Gastroesophageal sphincter (tissue), 4 donors: Measurements from ENCODE around the gene FUT3. TPM values are rescaled to one million over a fixed set of nuclear protein-coding genes. Genes with fewer than 3 reads are reported as not detected.
A peak's percentile ranks its signal among the peaks of the same experiment; 100 is the strongest.

ENCODE experiments used
- ATAC-seq: fragments of 150-250 bp; one replicate; pipeline ENCODE4 v1.9.1; 2016; ENCODE audit warnings: mild to moderate bottlenecking, moderate library complexity
- H3K27ac ChIP-seq, 4 donors: fragments of 200-600 bp; sonication (generic) in 3 of 4; 1 replicate in 3 of 4; 2 replicates in 1 of 4; pipeline ENCODE4 v1.5.1; 2016 to 2019
- H3K27me3 ChIP-seq: fragments of 200-600 bp; sonication (generic); one replicate; pipeline ENCODE4 v1.5.1; 2019
- H3K36me3 ChIP-seq, 2 donors: fragments of 200-600 bp; sonication (generic); one replicate each; pipeline ENCODE4 v1.5.1; 2019; ENCODE audit warnings: control low read depth in 1 of 2
- H3K4me1 ChIP-seq, 3 donors: fragments of 200-600 bp; sonication (generic); 1 replicate in 2 of 3; 2 replicates in 1 of 3; pipeline ENCODE4 v1.5.1; 2016 to 2019; ENCODE audit warnings: control low read depth in 2 of 3
- H3K4me3 ChIP-seq, 2 donors: fragments of 200-600 bp; sonication (generic); one replicate each; pipeline ENCODE4 v1.5.1; 2019; ENCODE audit warnings: mild to moderate bottlenecking in 1 of 2, moderate library complexity in 1 of 2
- H3K9me3 ChIP-seq, 3 donors: fragments of 200-600 bp; sonication (generic); one replicate each; pipeline ENCODE4 v1.5.1; 2017 to 2019; ENCODE audit warnings: control low read depth in 2 of 3
- EP300 ChIP-seq: sonication (generic); formaldehyde crosslinking; IDR thresholded peaks from one replicate; pipeline ENCODE4 v1.6.1; 2017; ENCODE audit warnings: antibody characterized with exemption, mild to moderate bottlenecking
- POLR2A ChIP-seq, 2 donors: fragments of 450-650 bp; IDR thresholded peaks; one replicate each; pipeline ENCODE4 v1.6.1; 2017; ENCODE audit warnings: antibody characterized with exemption in 2 of 2, mild to moderate bottlenecking in 2 of 2, moderate library complexity in 1 of 2
- POLR2AphosphoS5 ChIP-seq: sonication (generic); formaldehyde crosslinking; IDR thresholded peaks from one replicate; pipeline ENCODE4 v1.6.1; 2017; ENCODE audit warnings: antibody characterized with exemption
- WGBS, 2 donors: methylation state at CpG; one replicate each; pipeline ENCODE4 v1.1.5; 2018; ENCODE audit warnings: low coverage in 1 of 2; 5-methylcytosine and 5-hydroxymethylcytosine counted together
- total RNA-seq, 4 donors: library from RNA; depleted of rRNA; stranded (reverse); fragments of >200 nt; gene quantifications; one replicate each; pipeline ENCODE4 v1.1.0, GENCODE V29; 2016
- TF ChIP-seq, protein P1 (sequence below), 4 experiments: fragments of 200-600 bp in 2 of 4; fragments of 450-650 bp in 2 of 4; sonication (generic) in 1 of 4; IDR thresholded peaks; one replicate each; pipeline ENCODE4 v1.5.1; 2017 to 2019; ENCODE audit warnings: antibody characterized with exemption in 4 of 4, mild to moderate bottlenecking in 2 of 4, moderate library complexity in 2 of 4

The FUT3 gene
- total RNA-seq, 4 donors from 2014 or later: 0.12 to 4.8 (median 4.5) TPM; not detected in 1

DNA sequence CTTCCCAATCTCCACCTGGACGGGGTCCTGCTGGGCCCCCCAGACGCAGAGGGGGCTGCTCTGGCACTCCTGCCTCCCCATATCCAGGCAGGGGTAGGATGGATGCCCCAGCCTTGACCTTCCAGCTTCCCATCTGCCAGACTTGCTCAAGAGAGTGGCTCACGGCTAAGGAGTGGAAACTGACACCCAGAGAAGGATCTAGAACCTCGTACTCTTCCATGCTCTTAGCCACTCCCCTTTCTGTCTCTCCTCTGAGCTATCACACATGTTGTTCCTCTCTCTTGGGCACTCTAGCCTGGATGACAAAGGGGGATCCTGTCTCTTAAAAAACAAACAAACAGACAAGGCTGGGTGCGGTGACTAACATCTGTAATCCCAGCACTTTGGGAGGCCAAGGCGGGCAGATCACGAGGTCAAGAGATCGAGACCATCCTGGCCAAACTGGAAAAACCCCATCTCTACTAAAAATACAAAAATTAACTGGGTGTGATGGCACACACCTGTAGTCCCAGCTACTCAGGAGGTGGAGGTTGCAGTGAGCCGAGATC, 31.2 kb upstream of the FUT3 start:
- TF ChIP-seq, protein P1, sequence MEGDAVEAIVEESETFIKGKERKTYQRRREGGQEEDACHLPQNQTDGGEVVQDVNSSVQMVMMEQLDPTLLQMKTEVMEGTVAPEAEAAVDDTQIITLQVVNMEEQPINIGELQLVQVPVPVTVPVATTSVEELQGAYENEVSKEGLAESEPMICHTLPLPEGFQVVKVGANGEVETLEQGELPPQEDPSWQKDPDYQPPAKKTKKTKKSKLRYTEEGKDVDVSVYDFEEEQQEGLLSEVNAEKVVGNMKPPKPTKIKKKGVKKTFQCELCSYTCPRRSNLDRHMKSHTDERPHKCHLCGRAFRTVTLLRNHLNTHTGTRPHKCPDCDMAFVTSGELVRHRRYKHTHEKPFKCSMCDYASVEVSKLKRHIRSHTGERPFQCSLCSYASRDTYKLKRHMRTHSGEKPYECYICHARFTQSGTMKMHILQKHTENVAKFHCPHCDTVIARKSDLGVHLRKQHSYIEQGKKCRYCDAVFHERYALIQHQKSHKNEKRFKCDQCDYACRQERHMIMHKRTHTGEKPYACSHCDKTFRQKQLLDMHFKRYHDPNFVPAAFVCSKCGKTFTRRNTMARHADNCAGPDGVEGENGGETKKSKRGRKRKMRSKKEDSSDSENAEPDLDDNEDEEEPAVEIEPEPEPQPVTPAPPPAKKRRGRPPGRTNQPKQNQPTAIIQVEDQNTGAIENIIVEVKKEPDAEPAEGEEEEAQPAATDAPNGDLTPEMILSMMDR (IDR thresholded peaks at IDR 0.05): no peak
- no peak for TF ChIP-seq POLR2A (IDR thresholded peaks at IDR 0.05)
- TF ChIP-seq POLR2AphosphoS5: no peak
- TF ChIP-seq EP300: no peak
- WGBS, 2 donors: 35 to 78% methylated on average over 2 to 3 of the region's 9 CpGs
- no peaks in the 10 kb centered on the region for H3K36me3 ChIP-seq
- H3K27ac ChIP-seq: peak overlapping the region in 3 of 4 donors; percentile 78 to 88 (median 83)
- peaks cover 0 to 61% (median 12%) of the 10 kb centered on the region in 3 donors for H3K4me1 ChIP-seq
- no peak for ATAC-seq
- no peak overlapping the region for H3K4me3 ChIP-seq
- H3K9me3 ChIP-seq: no peaks in the 10 kb centered on the region
- no peaks in the 10 kb centered on the region for H3K27me3 ChIP-seq

DNA sequence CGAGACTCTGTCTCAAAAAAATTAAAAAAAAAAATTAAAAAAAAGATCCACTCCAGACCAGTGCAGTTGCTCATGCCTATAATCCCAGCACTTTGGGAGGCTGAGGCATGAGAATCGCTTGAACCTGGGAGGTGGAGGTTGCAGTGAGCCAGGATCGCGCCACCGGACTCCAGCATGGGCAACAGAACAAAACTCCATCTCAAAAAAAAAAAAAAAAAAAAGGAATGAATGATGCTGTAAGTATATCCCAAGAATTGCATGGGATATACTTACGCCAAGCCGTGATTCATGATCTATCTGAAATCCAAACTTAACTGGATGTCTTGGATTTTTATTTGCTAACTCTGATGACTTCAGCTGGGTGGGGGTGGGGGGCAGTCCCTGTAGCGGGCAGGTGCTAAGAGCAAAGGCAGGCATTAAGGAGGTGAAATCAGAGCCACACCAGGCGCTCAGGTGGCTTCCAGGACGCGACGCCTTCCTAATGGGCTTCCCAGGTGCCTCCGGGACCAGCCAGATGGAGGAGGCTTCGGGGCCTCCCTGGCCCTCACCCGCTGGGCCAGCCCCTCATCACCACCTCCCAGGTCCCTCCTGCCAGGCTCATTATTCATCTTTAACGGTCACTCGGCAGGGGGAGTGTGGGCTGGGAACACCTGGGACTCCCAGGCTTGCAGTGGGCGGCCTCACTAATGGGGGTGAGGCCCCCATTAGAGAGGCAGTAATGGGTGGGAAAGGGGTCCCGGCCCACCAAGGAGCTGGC, 30.5 kb upstream of the FUT3 start:
- TF ChIP-seq, protein P1 (IDR thresholded peaks at IDR 0.05): no peak
- TF ChIP-seq POLR2A (IDR thresholded peaks at IDR 0.05): no peak
- no peak for TF ChIP-seq EP300
- TF ChIP-seq POLR2AphosphoS5: no peak
- Histone ChIP-seq H3K9me3 (no peaks in the 10 kb centered on the region), H3K4me3 (no peak overlapping the region), H3K4me1 (peaks cover 0 to 61% (median 12%) of the 10 kb centered on the region in 3 donors), H3K36me3 (no peaks in the 10 kb centered on the region), H3K27me3 (peaks cover under 1% of the 10 kb centered on the region), H3K27ac (peak overlapping the region in 3 of 4 donors; percentile 78 to 88 (median 85))
- no peak for ATAC-seq
- WGBS, 2 donors: 68 to 78% methylated on average over 4 to 8 of the region's 19 CpGs

- peak; percentile 96 for ATAC-seq
- Histone ChIP-seq H3K36me3 (no peaks in the 10 kb centered on the region), H3K27me3 (peaks cover 6% of the 10 kb centered on the region), H3K27ac (peak overlapping the region; percentile 64 to 88 (median 82)), H3K4me1 (peaks cover 0 to 66% (median 12%) of the 10 kb centered on the region in 3 donors), H3K4me3 (no peak overlapping the region), H3K9me3 (no peaks in the 10 kb centered on the region)
- 16 to 60% methylated on average over 1 to 7 of the region's 15 CpGs for WGBS, 2 donors
- TF ChIP-seq, protein P1 (IDR thresholded peaks at IDR 0.05): no peak
- TF ChIP-seq POLR2AphosphoS5: peak; percentile 85
Observed at GRCh38 chr19:5880604-5881078, 29.4 kb upstream of the FUT3 start.

- peak overlapping the region; percentile 64 to 88 (median 82) for H3K27ac ChIP-seq
- WGBS, 2 donors: no CpG with 5 or more reads among the region's 6 CpGs
- TF ChIP-seq POLR2AphosphoS5 (no peak), POLR2A (IDR thresholded peaks at IDR 0.05) (no peak), EP300 (no peak)
- TF ChIP-seq, protein P1 (IDR thresholded peaks at IDR 0.05): no peak
- H3K36me3 ChIP-seq: no peaks in the 10 kb centered on the region
- no peak for ATAC-seq
- H3K9me3 ChIP-seq: no peaks in the 10 kb centered on the region
- no peak overlapping the region for H3K4me3 ChIP-seq
- H3K27me3 ChIP-seq: peaks cover 6% of the 10 kb centered on the region
- H3K4me1 ChIP-seq: peaks cover 0 to 66% (median 12%) of the 10 kb centered on the region in 3 donors
Observed at GRCh38 chr19:5880196-5880595, 28.9 kb upstream of the FUT3 start.

DNA sequence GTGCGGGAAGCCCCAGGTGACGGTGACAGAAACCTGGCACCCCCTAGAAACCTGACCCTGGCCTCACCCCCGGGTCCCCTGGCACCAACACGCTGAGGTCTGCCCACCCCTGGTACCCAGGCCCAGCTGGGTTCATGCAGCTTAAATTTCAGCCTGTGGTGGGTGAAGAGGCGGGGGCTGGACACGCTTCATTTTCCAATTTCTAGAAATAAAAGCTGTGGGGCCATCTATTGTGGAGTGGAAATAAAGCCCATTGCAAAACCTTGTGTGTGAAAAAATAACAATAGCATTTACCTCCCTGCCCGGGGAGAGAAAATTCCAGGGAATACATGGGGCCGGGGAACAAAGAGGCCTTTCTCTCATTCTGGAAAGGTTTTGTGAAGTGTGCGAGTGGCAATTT, 26.6 kb upstream of the FUT3 start:
- ATAC-seq: no peak

More for the DNA sequence above, 26.6 kb upstream of the FUT3 start:
- H3K36me3 ChIP-seq: no peaks in the 10 kb centered on the region
- H3K27ac ChIP-seq: peak overlapping the region in 1 of 4 donors; percentile 88
- TF ChIP-seq, protein P1 (IDR thresholded peaks at IDR 0.05): no peak
- 57 to 79% methylated on average over 5 to 6 of the region's 9 CpGs for WGBS, 2 donors
- H3K9me3 ChIP-seq: no peaks in the 10 kb centered on the region
- peaks cover 0 to 50% (median 12%) of the 10 kb centered on the region in 3 donors for H3K4me1 ChIP-seq
- peaks cover 6% of the 10 kb centered on the region for H3K27me3 ChIP-seq
- no peak overlapping the region for H3K4me3 ChIP-seq
